GM23338 (cell line): ENCODE measurements around the gene ADGB. TPM values are rescaled to one million over a fixed set of nuclear protein-coding genes. Genes with fewer than 3 reads are reported as not detected.

Experiments used
- ATAC-seq: fragments of 200-7000 bp; cut with Tn5 transposase; 3 replicates; pipeline ENCODE4 v1.9.1; 2020
- DNase-seq: peaks from one replicate; pipeline ENCODE4 v3.0.0-alpha.2; 2015; ENCODE audit warnings: low spot score
- H2AFZ ChIP-seq: fragments of 200-600 bp; sonication (generic); 2 replicates; pipeline ENCODE4 v1.8.0; 2016; ENCODE audit warnings: antibody characterized with exemption, mild to moderate bottlenecking, moderate library complexity
- H3F3A ChIP-seq: fragments of 200-600 bp; sonication (generic); replicated peaks from 2 replicates; pipeline ENCODE4 v1.8.0; 2017; ENCODE audit warnings: antibody characterized with exemption, mixed run types, low read depth
- H3K27ac ChIP-seq: fragments of 200-600 bp; sonication (generic); 2 replicates; pipeline ENCODE4 v1.6.1; 2016; ENCODE audit warnings: low read depth
- H3K27me3 ChIP-seq: fragments of 200-600 bp; sonication (generic); 2 replicates; pipeline ENCODE4 v1.8.0; 2016; ENCODE audit warnings: mild to moderate bottlenecking, mixed run types, moderate library complexity; ENCODE audit not compliant: insufficient read depth
- H3K36me3 ChIP-seq: fragments of 200-600 bp; sonication (generic); 2 replicates; pipeline ENCODE4 v1.8.0; 2016; ENCODE audit warnings: mild to moderate bottlenecking; ENCODE audit not compliant: insufficient read depth
- H3K4me1 ChIP-seq: fragments of 200-600 bp; sonication (generic); 2 replicates; pipeline ENCODE4 v1.8.0; 2016; ENCODE audit warnings: mild to moderate bottlenecking, moderate library complexity; ENCODE audit not compliant: insufficient read depth
- H3K4me2 ChIP-seq: fragments of 200-600 bp; sonication (generic); 2 replicates; pipeline ENCODE4 v1.7.1; 2017; ENCODE audit warnings: mixed run types
- H3K4me3 ChIP-seq: fragments of 200-600 bp; sonication (generic); 2 replicates; pipeline ENCODE4 v1.6.1; 2016; ENCODE audit warnings: mixed run types
- H3K79me2 ChIP-seq: fragments of 200-600 bp; sonication (generic); replicated peaks from 2 replicates; pipeline ENCODE4 v1.8.0; 2017; ENCODE audit warnings: mild to moderate bottlenecking; ENCODE audit not compliant: insufficient read depth
- H3K9me2 ChIP-seq: fragments of 200-600 bp; sonication (generic); 2 replicates; pipeline ENCODE4 v1.8.0; 2017; ENCODE audit not compliant: insufficient read depth
- H4K20me1 ChIP-seq: fragments of 200-600 bp; sonication (generic); replicated peaks from 2 replicates; pipeline ENCODE4 v1.8.0; 2017; ENCODE audit warnings: mild to moderate bottlenecking; ENCODE audit not compliant: insufficient read depth
- H3K27ac Mint-ChIP-seq: 2 replicates; pipeline ENCODE4 v1.8.0; 2020; ENCODE audit warnings: inconsistent platforms, mild to moderate bottlenecking, moderate library complexity, mixed read lengths
- H3K27me3 Mint-ChIP-seq: 3 replicates; pipeline ENCODE4 v1.8.0; 2022; ENCODE audit warnings: low read depth, mild to moderate bottlenecking, moderate library complexity, mixed read lengths, inconsistent platforms; ENCODE audit not compliant: insufficient read depth, poor library complexity
- H3K36me3 Mint-ChIP-seq: 3 replicates; pipeline ENCODE4 v1.8.0; 2021; ENCODE audit warnings: low read depth, mild to moderate bottlenecking, inconsistent platforms, moderate library complexity, mixed read lengths
- H3K4me1 Mint-ChIP-seq: 3 replicates; pipeline ENCODE4 v1.8.0; 2020; ENCODE audit warnings: mild to moderate bottlenecking, inconsistent platforms, mixed read lengths
- H3K4me3 Mint-ChIP-seq: 3 replicates; pipeline ENCODE4 v1.8.0; 2021; ENCODE audit warnings: moderate library complexity, mild to moderate bottlenecking, inconsistent platforms, mixed read lengths
- H3K9me3 Mint-ChIP-seq: 3 replicates; pipeline ENCODE4 v1.8.0; 2020; ENCODE audit warnings: moderate library complexity, mild to moderate bottlenecking, inconsistent platforms, mixed read lengths
- EZH2 ChIP-seq: fragments of 200-600 bp; sonication (generic); IDR thresholded peaks from one replicate; pipeline ENCODE4 v1.8.0; 2017; ENCODE audit warnings: antibody characterized with exemption, mild to moderate bottlenecking, low read depth; ENCODE audit not compliant: unreplicated experiment
- EZH2phosphoT487 ChIP-seq: fragments of 200-600 bp; sonication (generic); IDR thresholded peaks from one replicate; pipeline ENCODE4 v1.8.1; 2018; ENCODE audit warnings: antibody characterized with exemption; ENCODE audit not compliant: unreplicated experiment
- JUNB ChIP-seq: IDR thresholded peaks from one replicate; pipeline ENCODE4 v1.6.1; 2016; ENCODE audit warnings: antibody characterized with exemption; ENCODE audit not compliant: unreplicated experiment
- NANOG ChIP-seq: IDR thresholded peaks from 2 replicates; pipeline ENCODE4 v1.6.1; 2016; ENCODE audit warnings: antibody characterized with exemption, borderline replicate concordance
- POLR2AphosphoS5 ChIP-seq: IDR thresholded peaks from 2 replicates; pipeline ENCODE4 v1.6.1; 2016; ENCODE audit warnings: antibody characterized with exemption, low read depth
- REST ChIP-seq: IDR thresholded peaks from one replicate; pipeline ENCODE4 v1.6.1; 2018; ENCODE audit warnings: antibody characterized with exemption; ENCODE audit not compliant: unreplicated experiment
- STAT1 ChIP-seq: IDR thresholded peaks from one replicate; pipeline ENCODE4 v1.6.1; 2016; ENCODE audit warnings: antibody characterized with exemption; ENCODE audit not compliant: unreplicated experiment
- ZNF114 ChIP-seq: fragments of 250-450 bp; sonication (Bioruptor Pico); IDR thresholded peaks from 2 replicates; pipeline ENCODE4 v1.5.0; 2020; ENCODE audit warnings: mild to moderate bottlenecking, moderate library complexity
- ZNF331 ChIP-seq: fragments of 250-450 bp; sonication (Bioruptor Pico); IDR thresholded peaks from 2 replicates; pipeline ENCODE4 v1.5.0; 2020; ENCODE audit warnings: low read depth, mild to moderate bottlenecking, moderate library complexity
- polyA plus RNA-seq: library from polyadenylated mRNA; unstranded; fragments of >200 nt; fragmentation: Nextera tagmentation; extraction: Ambion mirVana; gene quantifications from 2 replicates; pipeline ENCODE4 v1.2.1, GENCODE V29; 2016
- total RNA-seq: library from RNA; depleted of rRNA; stranded (reverse); fragments of >200 nt; shearing (Covaris generic); gene quantifications from 2 replicates; pipeline ENCODE4 v1.2.3, GENCODE V29; 2014
- TF ChIP-seq, protein P1 (sequence below): fragments of 250-450 bp; sonication (Bioruptor Pico); IDR thresholded peaks from 2 replicates; pipeline ENCODE4 v1.5.0; 2020; ENCODE audit warnings: mild to moderate bottlenecking, moderate library complexity

ADGB gene
- total and polyA plus RNA-seq, 2 experiments from 2014 or later = not detected

- no peak for TF ChIP-seq JUNB
- no peak for TF ChIP-seq STAT1
- no peak for TF ChIP-seq EZH2
- TF ChIP-seq EZH2phosphoT487 = no peak
- TF ChIP-seq POLR2AphosphoS5 = no peak
- TF ChIP-seq ZNF331 = no peak
Observed at GRCh38 chr6:146850238-146850896, 251.6 kb downstream of the ADGB start (continued).

- Histone ChIP-seq H3K9me2 (peaks cover 10% of the 10 kb centered on the region), H3K4me3 (no peak overlapping the region), H3K4me1 (no peaks in the 10 kb centered on the region), H3F3A (no peaks in the 10 kb centered on the region), H3K79me2 (no peaks in the 10 kb centered on the region), H3K27me3 (no peaks in the 10 kb centered on the region), H2AFZ (no peak overlapping the region), H4K20me1 (no peaks in the 10 kb centered on the region), H3K36me3 (no peaks in the 10 kb centered on the region), H3K4me2 (no peak overlapping the region), H3K27ac (no peak overlapping the region)
- H3K27ac Mint-ChIP-seq = no peak overlapping the region
- no peak for ATAC-seq
- no peak overlapping the region for H3K4me3 Mint-ChIP-seq
- peaks cover 1% of the 10 kb centered on the region; the same call in 1 of the 3 replicates for H3K9me3 Mint-ChIP-seq
- no peak for DNase-seq
- H3K4me1 Mint-ChIP-seq = peaks cover 7% of the 10 kb centered on the region
- no peaks in the 10 kb centered on the region; the same call in 2 of the 3 replicates for H3K36me3 Mint-ChIP-seq
- no peaks in the 10 kb centered on the region for H3K27me3 Mint-ChIP-seq
- no peak for TF ChIP-seq NANOG
- no peak for TF ChIP-seq STAT1
- TF ChIP-seq, protein P1, sequence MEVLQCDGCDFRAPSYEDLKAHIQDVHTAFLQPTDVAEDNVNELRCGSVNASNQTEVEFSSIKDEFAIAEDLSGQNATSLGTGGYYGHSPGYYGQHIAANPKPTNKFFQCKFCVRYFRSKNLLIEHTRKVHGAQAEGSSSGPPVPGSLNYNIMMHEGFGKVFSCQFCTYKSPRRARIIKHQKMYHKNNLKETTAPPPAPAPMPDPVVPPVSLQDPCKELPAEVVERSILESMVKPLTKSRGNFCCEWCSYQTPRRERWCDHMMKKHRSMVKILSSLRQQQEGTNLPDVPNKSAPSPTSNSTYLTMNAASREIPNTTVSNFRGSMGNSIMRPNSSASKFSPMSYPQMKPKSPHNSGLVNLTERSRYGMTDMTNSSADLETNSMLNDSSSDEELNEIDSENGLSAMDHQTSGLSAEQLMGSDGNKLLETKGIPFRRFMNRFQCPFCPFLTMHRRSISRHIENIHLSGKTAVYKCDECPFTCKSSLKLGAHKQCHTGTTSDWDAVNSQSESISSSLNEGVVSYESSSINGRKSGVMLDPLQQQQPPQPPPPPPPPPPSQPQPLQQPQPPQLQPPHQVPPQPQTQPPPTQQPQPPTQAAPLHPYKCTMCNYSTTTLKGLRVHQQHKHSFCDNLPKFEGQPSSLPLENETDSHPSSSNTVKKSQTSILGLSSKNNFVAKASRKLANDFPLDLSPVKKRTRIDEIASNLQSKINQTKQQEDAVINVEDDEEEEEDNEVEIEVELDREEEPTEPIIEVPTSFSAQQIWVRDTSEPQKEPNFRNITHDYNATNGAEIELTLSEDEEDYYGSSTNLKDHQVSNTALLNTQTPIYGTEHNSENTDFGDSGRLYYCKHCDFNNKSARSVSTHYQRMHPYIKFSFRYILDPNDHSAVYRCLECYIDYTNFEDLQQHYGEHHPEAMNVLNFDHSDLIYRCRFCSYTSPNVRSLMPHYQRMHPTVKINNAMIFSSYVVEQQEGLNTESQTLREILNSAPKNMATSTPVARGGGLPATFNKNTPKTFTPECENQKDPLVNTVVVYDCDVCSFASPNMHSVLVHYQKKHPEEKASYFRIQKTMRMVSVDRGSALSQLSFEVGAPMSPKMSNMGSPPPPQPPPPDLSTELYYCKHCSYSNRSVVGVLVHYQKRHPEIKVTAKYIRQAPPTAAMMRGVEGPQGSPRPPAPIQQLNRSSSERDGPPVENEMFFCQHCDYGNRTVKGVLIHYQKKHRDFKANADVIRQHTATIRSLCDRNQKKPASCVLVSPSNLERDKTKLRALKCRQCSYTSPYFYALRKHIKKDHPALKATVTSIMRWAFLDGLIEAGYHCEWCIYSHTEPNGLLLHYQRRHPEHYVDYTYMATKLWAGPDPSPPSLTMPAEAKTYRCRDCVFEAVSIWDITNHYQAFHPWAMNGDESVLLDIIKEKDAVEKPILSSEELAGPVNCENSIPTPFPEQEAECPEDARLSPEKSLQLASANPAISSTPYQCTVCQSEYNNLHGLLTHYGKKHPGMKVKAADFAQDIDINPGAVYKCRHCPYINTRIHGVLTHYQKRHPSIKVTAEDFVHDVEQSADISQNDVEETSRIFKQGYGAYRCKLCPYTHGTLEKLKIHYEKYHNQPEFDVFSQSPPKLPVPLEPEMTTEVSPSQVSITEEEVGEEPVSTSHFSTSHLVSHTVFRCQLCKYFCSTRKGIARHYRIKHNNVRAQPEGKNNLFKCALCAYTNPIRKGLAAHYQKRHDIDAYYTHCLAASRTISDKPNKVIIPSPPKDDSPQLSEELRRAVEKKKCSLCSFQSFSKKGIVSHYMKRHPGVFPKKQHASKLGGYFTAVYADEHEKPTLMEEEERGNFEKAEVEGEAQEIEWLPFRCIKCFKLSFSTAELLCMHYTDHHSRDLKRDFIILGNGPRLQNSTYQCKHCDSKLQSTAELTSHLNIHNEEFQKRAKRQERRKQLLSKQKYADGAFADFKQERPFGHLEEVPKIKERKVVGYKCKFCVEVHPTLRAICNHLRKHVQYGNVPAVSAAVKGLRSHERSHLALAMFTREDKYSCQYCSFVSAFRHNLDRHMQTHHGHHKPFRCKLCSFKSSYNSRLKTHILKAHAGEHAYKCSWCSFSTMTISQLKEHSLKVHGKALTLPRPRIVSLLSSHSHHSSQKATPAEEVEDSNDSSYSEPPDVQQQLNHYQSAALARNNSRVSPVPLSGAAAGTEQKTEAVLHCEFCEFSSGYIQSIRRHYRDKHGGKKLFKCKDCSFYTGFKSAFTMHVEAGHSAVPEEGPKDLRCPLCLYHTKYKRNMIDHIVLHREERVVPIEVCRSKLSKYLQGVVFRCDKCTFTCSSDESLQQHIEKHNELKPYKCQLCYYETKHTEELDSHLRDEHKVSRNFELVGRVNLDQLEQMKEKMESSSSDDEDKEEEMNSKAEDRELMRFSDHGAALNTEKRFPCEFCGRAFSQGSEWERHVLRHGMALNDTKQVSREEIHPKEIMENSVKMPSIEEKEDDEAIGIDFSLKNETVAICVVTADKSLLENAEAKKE (CRISPR knock-in tag) = no peak
- TF ChIP-seq JUNB = no peak
- no peak for TF ChIP-seq ZNF331
- TF ChIP-seq REST = no peak
- TF ChIP-seq ZNF114 (CRISPR knock-in tag) = no peak
- TF ChIP-seq EZH2phosphoT487 = no peak
Observed at GRCh38 chr6:146850981-146851380, 252.2 kb downstream of the ADGB start.
